Measurements from ENCODE around the gene SLAMF1.
"Not testable (repeated sequence)": the region's sequence is repeated elsewhere in the genome, so short reads cannot be mapped to it uniquely, and the experiment has no call there.

The SLAMF1 gene

GRCh38 chr1:160606611-160607010 is 40.2 kb downstream of the SLAMF1 start:
- TF ChIP-seq ZFX (IDR thresholded peaks at IDR 0.05) = no peak
- no peak overlapping the region for H3K27ac ChIP-seq

- TF ChIP-seq ZFX (IDR thresholded peaks at IDR 0.05) = no peak
- no peak overlapping the region for H3K27ac ChIP-seq
These were observed 40.9 kb downstream of the SLAMF1 start for GRCh38 chr1:160605792-160606479.

GRCh38 chr1:160605205-160605604 is 41.6 kb downstream of the SLAMF1 start:
- TF ChIP-seq CTCF (conservative IDR thresholded peaks at IDR 0.05) (no peak), ZFX (IDR thresholded peaks at IDR 0.05) (no peak)
- H3K27ac ChIP-seq = no peak overlapping the region

- TF ChIP-seq ZFX (IDR thresholded peaks at IDR 0.05) (no peak), CTCF (conservative IDR thresholded peaks at IDR 0.05) (no peak)
- no peak overlapping the region for H3K27ac ChIP-seq
These were observed 49.1 kb downstream of the SLAMF1 start for GRCh38 chr1:160597705-160598104.

GRCh38 chr1:160597051-160597450 is 49.8 kb downstream of the SLAMF1 start:
- TF ChIP-seq ZFX (IDR thresholded peaks at IDR 0.05) (no peak), CTCF (conservative IDR thresholded peaks at IDR 0.05) (no peak)

GRCh38 chr1:160590488-160590887 is 56.4 kb downstream of the SLAMF1 start:
- no peak overlapping the region for H3K27ac ChIP-seq
- no peak for TF ChIP-seq ZFX (IDR thresholded peaks at IDR 0.05)
- TF ChIP-seq CTCF (conservative IDR thresholded peaks at IDR 0.05) = no peak

More at GRCh38 chr1:160597051-160597450, 49.8 kb downstream of the SLAMF1 start:
- no peak overlapping the region for H3K27ac ChIP-seq

- H3K27ac ChIP-seq = no peak overlapping the region
- no peak for TF ChIP-seq CTCF (conservative IDR thresholded peaks at IDR 0.05)
- no peak for TF ChIP-seq ZFX (IDR thresholded peaks at IDR 0.05)
These were observed 58.4 kb downstream of the SLAMF1 start for GRCh38 chr1:160588468-160588867.

- TF ChIP-seq CTCF (conservative IDR thresholded peaks at IDR 0.05) (no peak), ZFX (IDR thresholded peaks at IDR 0.05) (no peak)
- H3K27ac ChIP-seq = no peak overlapping the region
These were observed 62.1 kb downstream of the SLAMF1 start for GRCh38 chr1:160584784-160585183.

- H3K27ac ChIP-seq = not testable (repeated sequence)
These were observed 63.9 kb downstream of the SLAMF1 start for GRCh38 chr1:160582976-160583375.

Measured in C4-2B (cell line).